Measurements from ENCODE around the gene HENMT1. TPM values are rescaled to one million over a fixed set of nuclear protein-coding genes. Genes with fewer than 3 reads are reported as not detected.

Gene HENMT1
- total RNA-seq, 1 donor from 2014 or later, result 5.9 TPM

DNA sequence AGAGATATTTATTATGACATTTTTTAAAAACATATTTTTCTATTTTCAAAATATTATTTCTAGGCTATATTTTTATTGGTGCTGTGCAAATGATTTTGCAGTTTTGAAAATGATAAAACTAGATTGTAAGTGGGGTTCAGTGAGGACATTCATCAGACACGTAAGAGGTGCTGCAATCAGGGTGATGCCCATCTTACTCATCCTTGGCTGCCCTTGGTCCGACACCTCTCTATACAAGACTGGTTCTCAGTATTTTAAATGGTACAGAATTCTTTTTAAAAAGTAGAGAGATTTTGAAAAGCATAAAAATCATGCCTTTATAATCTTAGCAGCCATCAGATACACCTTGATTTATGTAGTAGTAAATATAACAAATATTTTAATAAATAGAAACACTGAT is 24.0 kb downstream of the HENMT1 start:
- DNase-seq (ENCODE audit: low spot score, unreplicated experiment), result no peak
- Mint-ChIP-seq H3K4me1 (ENCODE audit: low read depth) (no peaks in the 10 kb centered on the region), H3K27ac (no peak overlapping the region), H3K36me3 (ENCODE audit: insufficient read depth) (peaks cover 2% of the 10 kb centered on the region), H3K9me3 (ENCODE audit: low read depth) (peaks cover 8% of the 10 kb centered on the region), H3K4me3 (ENCODE audit: low read depth) (no peak overlapping the region), H3K27me3 (no peaks in the 10 kb centered on the region)
- TF ChIP-seq, protein P1, sequence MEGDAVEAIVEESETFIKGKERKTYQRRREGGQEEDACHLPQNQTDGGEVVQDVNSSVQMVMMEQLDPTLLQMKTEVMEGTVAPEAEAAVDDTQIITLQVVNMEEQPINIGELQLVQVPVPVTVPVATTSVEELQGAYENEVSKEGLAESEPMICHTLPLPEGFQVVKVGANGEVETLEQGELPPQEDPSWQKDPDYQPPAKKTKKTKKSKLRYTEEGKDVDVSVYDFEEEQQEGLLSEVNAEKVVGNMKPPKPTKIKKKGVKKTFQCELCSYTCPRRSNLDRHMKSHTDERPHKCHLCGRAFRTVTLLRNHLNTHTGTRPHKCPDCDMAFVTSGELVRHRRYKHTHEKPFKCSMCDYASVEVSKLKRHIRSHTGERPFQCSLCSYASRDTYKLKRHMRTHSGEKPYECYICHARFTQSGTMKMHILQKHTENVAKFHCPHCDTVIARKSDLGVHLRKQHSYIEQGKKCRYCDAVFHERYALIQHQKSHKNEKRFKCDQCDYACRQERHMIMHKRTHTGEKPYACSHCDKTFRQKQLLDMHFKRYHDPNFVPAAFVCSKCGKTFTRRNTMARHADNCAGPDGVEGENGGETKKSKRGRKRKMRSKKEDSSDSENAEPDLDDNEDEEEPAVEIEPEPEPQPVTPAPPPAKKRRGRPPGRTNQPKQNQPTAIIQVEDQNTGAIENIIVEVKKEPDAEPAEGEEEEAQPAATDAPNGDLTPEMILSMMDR (IDR thresholded peaks at IDR 0.05; ENCODE audit: unreplicated experiment), result no peak

DNA sequence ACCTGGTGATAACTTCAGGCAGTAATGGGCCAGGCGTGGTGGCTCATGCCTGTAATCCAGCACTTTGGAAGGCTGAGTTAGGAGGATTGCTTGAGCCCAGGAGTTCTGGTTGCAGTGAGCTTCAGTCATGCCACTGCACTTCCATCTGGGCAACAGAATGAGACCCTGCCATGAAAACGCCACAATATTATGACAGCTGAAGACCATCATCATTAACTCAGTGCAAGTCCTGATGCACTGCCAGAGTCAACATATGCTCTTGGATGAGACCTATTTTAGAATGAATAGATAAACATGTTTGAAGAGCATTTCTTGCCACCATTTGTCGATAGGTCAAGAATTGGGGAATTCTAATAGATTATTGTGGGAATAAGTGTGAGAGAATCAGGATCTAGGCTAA is 26.4 kb downstream of the HENMT1 start:
- no peak for DNase-seq (ENCODE audit: low spot score, unreplicated experiment)
- no peaks in the 10 kb centered on the region for H3K27me3 Mint-ChIP-seq
- no peak overlapping the region for H3K4me3 Mint-ChIP-seq (ENCODE audit: low read depth)
- no peaks in the 10 kb centered on the region for H3K4me1 Mint-ChIP-seq (ENCODE audit: low read depth)
- TF ChIP-seq, protein P1 (IDR thresholded peaks at IDR 0.05; ENCODE audit: unreplicated experiment), result no peak
- peaks cover 2% of the 10 kb centered on the region for H3K36me3 Mint-ChIP-seq (ENCODE audit: insufficient read depth)
- H3K9me3 Mint-ChIP-seq (ENCODE audit: low read depth), result peaks cover under 1% of the 10 kb centered on the region
- no peak overlapping the region for H3K27ac Mint-ChIP-seq

DNA sequence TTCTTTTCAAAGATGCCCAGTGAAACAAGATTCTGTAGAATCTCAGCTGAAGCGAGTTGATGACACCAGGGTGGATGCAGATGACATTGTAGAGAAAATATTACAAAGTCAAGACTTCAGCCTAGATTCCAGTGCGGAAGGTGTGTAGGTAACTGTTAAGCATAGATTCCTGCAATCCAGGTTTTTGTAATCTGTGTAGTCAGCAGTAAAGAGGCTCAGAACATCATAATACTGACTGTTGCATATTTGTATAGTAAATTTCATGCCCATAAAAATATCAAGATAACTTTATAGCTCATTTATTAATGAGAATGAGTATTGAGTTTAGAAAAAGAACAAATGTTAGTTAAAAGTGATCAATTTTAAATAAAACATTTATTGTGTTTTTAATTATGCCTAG is 32.2 kb downstream of the HENMT1 start:
- TF ChIP-seq, protein P1 (IDR thresholded peaks at IDR 0.05; ENCODE audit: unreplicated experiment), result no peak
- DNase-seq (ENCODE audit: low spot score, unreplicated experiment), result no peak
- Mint-ChIP-seq H3K27me3 (no peaks in the 10 kb centered on the region), H3K4me1 (ENCODE audit: low read depth) (peaks cover 10% of the 10 kb centered on the region), H3K4me3 (ENCODE audit: low read depth) (no peak overlapping the region), H3K27ac (no peak overlapping the region), H3K9me3 (ENCODE audit: low read depth) (no peaks in the 10 kb centered on the region), H3K36me3 (ENCODE audit: insufficient read depth) (peaks cover 2% of the 10 kb centered on the region)

DNA sequence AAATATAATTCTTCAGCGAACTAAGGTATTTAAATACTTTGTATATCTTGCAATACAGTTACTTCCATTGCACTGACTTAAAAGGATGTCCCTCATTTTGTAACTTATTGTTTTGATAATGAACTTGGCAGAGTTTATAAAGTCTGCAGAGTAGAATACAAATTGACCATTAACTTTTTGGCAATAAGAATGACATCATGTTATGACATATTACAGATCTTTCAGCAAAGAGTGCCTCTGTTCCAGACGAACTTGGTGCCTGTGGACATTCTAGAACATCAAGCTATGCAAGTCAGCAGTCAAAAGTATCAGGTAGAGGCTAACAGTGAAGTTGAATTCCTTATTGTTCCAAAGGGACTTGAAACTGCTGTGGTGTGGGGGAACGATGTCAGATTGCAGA is 32.9 kb downstream of the HENMT1 start:
- peaks cover 10% of the 10 kb centered on the region for H3K4me1 Mint-ChIP-seq (ENCODE audit: low read depth)
- no peaks in the 10 kb centered on the region for H3K9me3 Mint-ChIP-seq (ENCODE audit: low read depth)
- TF ChIP-seq, protein P1 (IDR thresholded peaks at IDR 0.05; ENCODE audit: unreplicated experiment), result no peak
- H3K27ac Mint-ChIP-seq, result no peak overlapping the region
- no peak for DNase-seq (ENCODE audit: low spot score, unreplicated experiment)
- no peaks in the 10 kb centered on the region for H3K27me3 Mint-ChIP-seq
- peaks cover 2% of the 10 kb centered on the region for H3K36me3 Mint-ChIP-seq (ENCODE audit: insufficient read depth)
- H3K4me3 Mint-ChIP-seq (ENCODE audit: low read depth), result no peak overlapping the region

DNA sequence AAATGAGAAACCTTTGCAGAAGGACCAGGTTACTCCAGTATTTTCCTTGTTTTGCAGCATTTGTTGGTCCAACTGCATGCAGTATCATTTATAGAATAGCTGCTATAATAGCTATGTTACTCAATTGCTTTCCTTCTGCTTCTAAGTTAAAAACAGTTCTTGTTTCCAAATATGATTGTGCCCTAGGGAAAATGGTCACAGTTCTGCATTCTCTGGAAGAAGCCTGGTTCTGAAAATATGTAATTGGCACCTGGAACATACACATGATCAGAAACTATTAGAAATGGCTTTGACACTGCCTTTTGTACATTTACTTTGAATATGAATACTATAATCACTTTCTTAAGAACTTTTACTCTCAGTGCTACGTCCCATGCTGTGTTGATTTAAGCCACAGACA is 33.6 kb downstream of the HENMT1 start:
- H3K4me3 Mint-ChIP-seq (ENCODE audit: low read depth), result no peak overlapping the region
- no peak overlapping the region for H3K27ac Mint-ChIP-seq
- H3K4me1 Mint-ChIP-seq (ENCODE audit: low read depth), result peaks cover 10% of the 10 kb centered on the region
- H3K36me3 Mint-ChIP-seq (ENCODE audit: insufficient read depth), result peaks cover 2% of the 10 kb centered on the region
- DNase-seq (ENCODE audit: low spot score, unreplicated experiment), result no peak
- no peaks in the 10 kb centered on the region for H3K27me3 Mint-ChIP-seq
- TF ChIP-seq, protein P1 (IDR thresholded peaks at IDR 0.05; ENCODE audit: unreplicated experiment), result no peak
- H3K9me3 Mint-ChIP-seq (ENCODE audit: low read depth), result no peaks in the 10 kb centered on the region
